ENCODE results near the gene ECHDC3.

DNA sequence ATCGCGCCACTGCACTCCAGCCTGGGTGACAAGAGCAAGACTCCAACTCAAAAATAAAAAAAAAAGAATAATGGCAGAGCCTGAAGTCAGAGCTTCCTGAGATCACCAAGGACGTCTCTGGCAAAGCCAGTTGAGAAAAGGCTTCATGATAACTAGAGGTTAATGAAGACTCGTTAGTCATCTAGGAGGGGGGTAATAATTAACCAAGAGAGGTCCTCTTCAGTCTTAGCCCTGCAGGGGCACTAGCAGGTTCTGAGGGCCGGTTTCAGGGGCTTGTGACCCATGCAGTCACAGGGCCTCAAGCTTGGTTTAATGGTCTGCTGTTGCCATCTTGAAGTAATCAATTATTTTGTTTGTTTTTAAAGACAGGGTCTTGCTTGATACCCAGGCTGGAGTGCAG is 52.4 kb downstream of the ECHDC3 start:
- no peak for TF ChIP-seq POLR2A (IDR thresholded peaks at IDR 0.05)
- TF ChIP-seq, protein P1, sequence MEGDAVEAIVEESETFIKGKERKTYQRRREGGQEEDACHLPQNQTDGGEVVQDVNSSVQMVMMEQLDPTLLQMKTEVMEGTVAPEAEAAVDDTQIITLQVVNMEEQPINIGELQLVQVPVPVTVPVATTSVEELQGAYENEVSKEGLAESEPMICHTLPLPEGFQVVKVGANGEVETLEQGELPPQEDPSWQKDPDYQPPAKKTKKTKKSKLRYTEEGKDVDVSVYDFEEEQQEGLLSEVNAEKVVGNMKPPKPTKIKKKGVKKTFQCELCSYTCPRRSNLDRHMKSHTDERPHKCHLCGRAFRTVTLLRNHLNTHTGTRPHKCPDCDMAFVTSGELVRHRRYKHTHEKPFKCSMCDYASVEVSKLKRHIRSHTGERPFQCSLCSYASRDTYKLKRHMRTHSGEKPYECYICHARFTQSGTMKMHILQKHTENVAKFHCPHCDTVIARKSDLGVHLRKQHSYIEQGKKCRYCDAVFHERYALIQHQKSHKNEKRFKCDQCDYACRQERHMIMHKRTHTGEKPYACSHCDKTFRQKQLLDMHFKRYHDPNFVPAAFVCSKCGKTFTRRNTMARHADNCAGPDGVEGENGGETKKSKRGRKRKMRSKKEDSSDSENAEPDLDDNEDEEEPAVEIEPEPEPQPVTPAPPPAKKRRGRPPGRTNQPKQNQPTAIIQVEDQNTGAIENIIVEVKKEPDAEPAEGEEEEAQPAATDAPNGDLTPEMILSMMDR (IDR thresholded peaks at IDR 0.05) = no peak
